ENCODE measurements around the gene AURKA. TPM values are rescaled to one million over a fixed set of nuclear protein-coding genes. Genes with fewer than 3 reads are reported as not detected.

Gene AURKA
- total RNA-seq, 1 experiment from 2014 or later, result 139 TPM

GRCh38 chr20:56369179-56369578 lies 22.8 kb downstream of the AURKA start:
- POLR2A ChIA-PET (ENCODE audit: unreplicated experiment), result no interaction called here

GRCh38 chr20:56368351-56369134 lies 23.5 kb downstream of the AURKA start:
- Histone ChIP-seq H2AFZ (ENCODE audit: low read length) (no peak overlapping the region), H3K4me2 (ENCODE audit: low read length) (no peak overlapping the region), H3K27ac (ENCODE audit: low read length) (no peak overlapping the region), H4K20me1 (ENCODE audit: low read length) (peaks cover 22% of the 10 kb centered on the region), H3K9me3 (ENCODE audit: low read length) (no peaks in the 10 kb centered on the region), H3K9ac (ENCODE audit: low read length) (no peak overlapping the region), H3K27me3 (ENCODE audit: low read length) (no peaks in the 10 kb centered on the region), H3K9me2 (replicated peaks; ENCODE audit: low read length) (no peaks in the 10 kb centered on the region), H3K36me3 (ENCODE audit: low read depth, low read length) (peaks cover 50% of the 10 kb centered on the region), H3K79me2 (ENCODE audit: low read length) (peaks cover 23% of the 10 kb centered on the region), H3F3A (ENCODE audit: low read length, unreplicated experiment) (no peaks in the 10 kb centered on the region), H3K4me1 (ENCODE audit: insufficient read depth, low read length) (peaks cover 1% of the 10 kb centered on the region), H3K4me3 (ENCODE audit: low read length) (no peak overlapping the region)
- ChIA-PET CTCF (no interaction called here), POLR2A (ENCODE audit: unreplicated experiment) (no interaction called here)
- BruUV-seq (replicated peaks), result no TSS peak
- intact Hi-C loops (cut with micrococcal nuclease), result no loop called here
- TF ChIP-seq CTCF (conservative IDR thresholded peaks at IDR 0.05; ENCODE audit: low read depth, low read length) (no peak), EZH2phosphoT487 (IDR thresholded peaks at IDR 0.05; ENCODE audit: borderline replicate concordance, low read length) (no peak), EZH2 (IDR thresholded peaks at IDR 0.05; ENCODE audit: low read length, unreplicated experiment) (no peak)
- no peak for ATAC-seq
- DNase-seq, result no peak

More at GRCh38 chr20:56369179-56369578, 22.8 kb downstream of the AURKA start:
- H3K9me2 ChIP-seq (replicated peaks; ENCODE audit: low read length), result no peaks in the 10 kb centered on the region
- no peak overlapping the region for H3K4me3 ChIP-seq (ENCODE audit: low read length)
- CTCF ChIA-PET, result no interaction called here
- H4K20me1 ChIP-seq (ENCODE audit: low read length), result peaks cover 24% of the 10 kb centered on the region
- no peak overlapping the region for H3K9ac ChIP-seq (ENCODE audit: low read length)
- no peaks in the 10 kb centered on the region for H3K27me3 ChIP-seq (ENCODE audit: low read length)
- H3K36me3 ChIP-seq (ENCODE audit: low read depth, low read length), result peaks cover 54% of the 10 kb centered on the region
- no peaks in the 10 kb centered on the region for H3F3A ChIP-seq (ENCODE audit: low read length, unreplicated experiment)
- no peak overlapping the region for H2AFZ ChIP-seq (ENCODE audit: low read length)
- BruUV-seq (replicated peaks), result no TSS peak
- H3K4me2 ChIP-seq (ENCODE audit: low read length), result no peak overlapping the region
- intact Hi-C loops (cut with micrococcal nuclease), result no loop called here
- H3K4me1 ChIP-seq (ENCODE audit: insufficient read depth, low read length), result peaks cover 6% of the 10 kb centered on the region
- no peak for ATAC-seq
- no peak overlapping the region for H3K27ac ChIP-seq (ENCODE audit: low read length)
- H3K79me2 ChIP-seq (ENCODE audit: low read length), result peaks cover 28% of the 10 kb centered on the region
- no peaks in the 10 kb centered on the region for H3K9me3 ChIP-seq (ENCODE audit: low read length)
- DNase-seq, result no peak
- TF ChIP-seq EZH2 (IDR thresholded peaks at IDR 0.05; ENCODE audit: low read length, unreplicated experiment) (no peak), CTCF (conservative IDR thresholded peaks at IDR 0.05; ENCODE audit: low read depth, low read length) (no peak), EZH2phosphoT487 (IDR thresholded peaks at IDR 0.05; ENCODE audit: borderline replicate concordance, low read length) (no peak)

- ChIA-PET POLR2A (ENCODE audit: unreplicated experiment) (no interaction called here), CTCF (no interaction called here)
- H3K9ac ChIP-seq (ENCODE audit: low read length), result no peak overlapping the region
- H3K4me2 ChIP-seq (ENCODE audit: low read length), result no peak overlapping the region
- H3K36me3 ChIP-seq (ENCODE audit: low read depth, low read length), result peaks cover 2% of the 10 kb centered on the region; the same call in 1 of the 2 replicates
- no peaks in the 10 kb centered on the region for H4K20me1 ChIP-seq (ENCODE audit: low read length)
- H2AFZ ChIP-seq (ENCODE audit: low read length), result no peak overlapping the region
- TF ChIP-seq EZH2phosphoT487 (IDR thresholded peaks at IDR 0.05; ENCODE audit: borderline replicate concordance, low read length), result no peak
- no peak for TF ChIP-seq CTCF (conservative IDR thresholded peaks at IDR 0.05; ENCODE audit: low read depth, low read length)
- no peak for TF ChIP-seq EZH2 (IDR thresholded peaks at IDR 0.05; ENCODE audit: low read length, unreplicated experiment)
- no peak for DNase-seq
- peaks cover 11% of the 10 kb centered on the region for H3K4me1 ChIP-seq (ENCODE audit: insufficient read depth, low read length)
- H3K9me3 ChIP-seq (ENCODE audit: low read length), result no peaks in the 10 kb centered on the region
- H3F3A ChIP-seq (ENCODE audit: low read length, unreplicated experiment), result no peaks in the 10 kb centered on the region
- no peaks in the 10 kb centered on the region for H3K27me3 ChIP-seq (ENCODE audit: low read length)
- intact Hi-C loops (cut with micrococcal nuclease), result no loop called here
- H3K4me3 ChIP-seq (ENCODE audit: low read length), result no peak overlapping the region
- no peak overlapping the region for H3K27ac ChIP-seq (ENCODE audit: low read length)
- no TSS peak for BruUV-seq (replicated peaks)
- no peaks in the 10 kb centered on the region for H3K9me2 ChIP-seq (replicated peaks; ENCODE audit: low read length)
- ATAC-seq, result no peak
- H3K79me2 ChIP-seq (ENCODE audit: low read length), result peaks cover 16% of the 10 kb centered on the region
Observed at GRCh38 chr20:56363491-56363890, 28.5 kb downstream of the AURKA start.
